ENCODE results near the gene LYPD1. TPM values are rescaled to one million over a fixed set of nuclear protein-coding genes. Genes with fewer than 3 reads are reported as not detected.

LYPD1 gene
- total RNA-seq, 1 donor from 2014 or later: 7.1 TPM

DNA sequence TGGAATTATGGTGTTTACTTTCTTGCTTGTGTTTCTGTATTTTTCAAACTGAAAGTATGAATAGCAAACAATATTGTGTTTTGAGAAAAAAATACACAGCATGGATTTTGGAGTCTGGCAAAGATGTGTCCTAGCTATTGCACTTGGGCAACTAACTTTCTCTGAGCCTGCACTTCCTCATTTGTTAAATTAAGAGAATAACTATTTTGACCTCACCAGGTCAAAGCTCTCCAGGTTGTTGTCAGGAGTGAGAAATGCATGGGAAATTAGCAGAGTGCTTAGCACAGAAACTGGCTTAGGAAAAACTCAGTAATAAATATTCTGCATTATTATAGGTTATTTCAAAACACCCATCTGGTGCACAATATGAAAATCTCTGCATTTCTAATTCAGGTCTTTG is 28.2 kb downstream of the LYPD1 start:
- Mint-ChIP-seq H3K4me1 (ENCODE audit: low read depth) (peaks cover 1% of the 10 kb centered on the region), H3K27ac (no peak overlapping the region), H3K36me3 (ENCODE audit: insufficient read depth) (no peaks in the 10 kb centered on the region), H3K27me3 (peaks cover 3% of the 10 kb centered on the region), H3K9me3 (ENCODE audit: low read depth) (no peaks in the 10 kb centered on the region), H3K4me3 (ENCODE audit: low read depth) (no peak overlapping the region)
- no peak for DNase-seq (ENCODE audit: low spot score, unreplicated experiment)
- TF ChIP-seq, protein P1, sequence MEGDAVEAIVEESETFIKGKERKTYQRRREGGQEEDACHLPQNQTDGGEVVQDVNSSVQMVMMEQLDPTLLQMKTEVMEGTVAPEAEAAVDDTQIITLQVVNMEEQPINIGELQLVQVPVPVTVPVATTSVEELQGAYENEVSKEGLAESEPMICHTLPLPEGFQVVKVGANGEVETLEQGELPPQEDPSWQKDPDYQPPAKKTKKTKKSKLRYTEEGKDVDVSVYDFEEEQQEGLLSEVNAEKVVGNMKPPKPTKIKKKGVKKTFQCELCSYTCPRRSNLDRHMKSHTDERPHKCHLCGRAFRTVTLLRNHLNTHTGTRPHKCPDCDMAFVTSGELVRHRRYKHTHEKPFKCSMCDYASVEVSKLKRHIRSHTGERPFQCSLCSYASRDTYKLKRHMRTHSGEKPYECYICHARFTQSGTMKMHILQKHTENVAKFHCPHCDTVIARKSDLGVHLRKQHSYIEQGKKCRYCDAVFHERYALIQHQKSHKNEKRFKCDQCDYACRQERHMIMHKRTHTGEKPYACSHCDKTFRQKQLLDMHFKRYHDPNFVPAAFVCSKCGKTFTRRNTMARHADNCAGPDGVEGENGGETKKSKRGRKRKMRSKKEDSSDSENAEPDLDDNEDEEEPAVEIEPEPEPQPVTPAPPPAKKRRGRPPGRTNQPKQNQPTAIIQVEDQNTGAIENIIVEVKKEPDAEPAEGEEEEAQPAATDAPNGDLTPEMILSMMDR (IDR thresholded peaks at IDR 0.05; ENCODE audit: unreplicated experiment): no peak

DNA sequence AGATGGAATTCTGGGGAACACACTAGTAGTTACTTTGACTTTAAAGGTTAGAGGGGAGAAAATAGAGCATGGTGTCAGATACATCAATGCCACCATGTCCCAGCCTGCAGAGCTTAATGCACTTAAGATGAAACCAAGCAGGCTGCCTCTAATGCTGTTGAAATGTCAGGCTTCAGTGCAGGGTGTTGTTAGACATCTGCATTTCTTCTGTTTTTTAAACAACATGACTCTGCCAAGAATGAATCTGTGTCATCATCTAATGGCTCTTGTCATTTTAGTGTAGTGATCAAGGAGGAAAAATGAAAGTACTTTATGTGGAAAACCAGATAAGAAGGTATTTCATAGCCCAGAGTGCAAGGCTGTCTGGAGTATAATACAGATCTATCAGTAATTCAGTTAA is 29.9 kb downstream of the LYPD1 start:
- no peaks in the 10 kb centered on the region for H3K36me3 Mint-ChIP-seq (ENCODE audit: insufficient read depth)
- no peak overlapping the region for H3K27ac Mint-ChIP-seq
- H3K9me3 Mint-ChIP-seq (ENCODE audit: low read depth): no peaks in the 10 kb centered on the region
- H3K4me1 Mint-ChIP-seq (ENCODE audit: low read depth): no peaks in the 10 kb centered on the region
- no peak for DNase-seq (ENCODE audit: low spot score, unreplicated experiment)
- TF ChIP-seq, protein P1 (IDR thresholded peaks at IDR 0.05; ENCODE audit: unreplicated experiment): no peak
- no peak overlapping the region for H3K4me3 Mint-ChIP-seq (ENCODE audit: low read depth)
- H3K27me3 Mint-ChIP-seq: peaks cover 5% of the 10 kb centered on the region

DNA sequence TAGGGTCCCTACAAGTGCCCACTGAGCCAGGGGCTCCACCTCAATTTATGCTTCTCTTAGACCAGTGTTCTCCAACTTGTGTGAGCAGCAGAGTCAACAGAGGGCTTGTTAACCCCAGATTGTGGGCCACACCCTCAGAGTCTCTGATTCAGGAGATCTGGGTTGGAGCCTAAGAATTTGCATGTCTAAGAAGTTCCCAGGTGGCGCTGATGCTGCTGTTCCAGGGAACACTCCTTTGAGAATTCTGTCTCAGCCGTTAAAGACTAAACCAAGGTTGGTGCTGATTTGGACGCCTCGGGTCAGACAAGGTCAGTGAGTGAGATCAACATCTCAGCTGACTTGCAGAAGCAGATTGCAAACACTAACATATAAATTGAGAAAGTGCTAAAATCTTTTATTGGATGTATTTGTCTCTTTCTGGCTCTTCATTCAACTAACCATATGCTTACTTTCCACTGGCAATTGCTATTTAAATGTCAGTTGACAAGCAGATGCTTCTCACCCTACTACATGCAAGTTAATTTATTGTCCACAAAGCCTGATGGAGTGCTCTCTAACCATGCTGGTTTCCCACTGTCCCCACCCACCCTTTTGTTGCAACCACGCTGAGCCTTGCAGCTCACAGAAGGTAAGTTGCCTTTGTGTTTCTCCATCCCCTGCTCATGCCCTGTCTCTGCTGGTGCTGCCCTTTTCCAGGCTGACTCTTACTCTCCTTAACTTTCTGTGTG is 31.5 kb downstream of the LYPD1 start:
- TF ChIP-seq, protein P1 (IDR thresholded peaks at IDR 0.05; ENCODE audit: unreplicated experiment): no peak
- no peak for DNase-seq (ENCODE audit: low spot score, unreplicated experiment)
- H3K27ac Mint-ChIP-seq: no peak overlapping the region
- no peaks in the 10 kb centered on the region for H3K4me1 Mint-ChIP-seq (ENCODE audit: low read depth)
- H3K27me3 Mint-ChIP-seq: peaks cover 3% of the 10 kb centered on the region
- peaks cover 3% of the 10 kb centered on the region for H3K9me3 Mint-ChIP-seq (ENCODE audit: low read depth)
- H3K4me3 Mint-ChIP-seq (ENCODE audit: low read depth): no peak overlapping the region
- no peaks in the 10 kb centered on the region for H3K36me3 Mint-ChIP-seq (ENCODE audit: insufficient read depth)

DNA sequence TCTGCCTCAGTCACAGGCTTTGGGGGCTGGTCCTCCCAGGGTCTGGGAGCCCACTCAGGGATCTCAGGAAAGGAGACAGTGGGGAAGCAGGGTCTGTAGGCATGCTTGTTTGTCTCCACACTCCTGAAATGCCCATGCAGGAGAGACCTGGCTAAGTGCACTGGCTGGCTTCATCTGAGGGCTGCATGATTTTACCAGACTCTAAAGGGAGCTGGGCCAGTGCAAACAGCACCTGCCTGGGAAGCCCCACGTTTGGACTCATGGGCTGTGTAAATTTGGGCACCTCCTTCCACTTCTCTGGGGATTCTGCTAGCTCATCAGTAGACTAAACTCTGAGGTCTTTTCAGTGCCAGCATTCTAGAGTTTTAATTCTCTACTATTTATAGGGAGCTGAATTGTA is 33.7 kb downstream of the LYPD1 start:
- no peaks in the 10 kb centered on the region for H3K36me3 Mint-ChIP-seq (ENCODE audit: insufficient read depth)
- peaks cover 5% of the 10 kb centered on the region for H3K9me3 Mint-ChIP-seq (ENCODE audit: low read depth)
- H3K27me3 Mint-ChIP-seq: peaks cover 3% of the 10 kb centered on the region

DNA sequence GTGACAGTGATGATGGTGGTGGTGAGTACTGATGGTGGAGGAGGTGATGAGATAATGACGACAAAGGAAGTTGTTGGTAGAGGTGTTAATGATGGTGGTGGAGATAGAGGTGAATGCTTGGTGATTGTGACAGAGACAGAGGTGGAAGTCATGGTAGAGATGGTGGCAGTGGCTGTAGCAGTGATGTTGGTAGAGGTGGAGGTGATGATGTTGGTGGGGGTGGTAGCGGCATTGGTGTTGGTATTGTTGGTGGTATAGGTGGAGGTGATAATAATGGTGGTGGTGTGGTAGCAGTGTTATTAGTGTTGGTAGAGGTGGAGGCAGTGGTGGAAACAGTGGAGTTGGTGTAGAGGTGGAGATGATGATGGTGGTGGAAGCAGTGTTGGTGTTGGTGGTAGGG is 36.4 kb downstream of the LYPD1 start:
- Mint-ChIP-seq H3K27ac (no peak overlapping the region), H3K36me3 (ENCODE audit: insufficient read depth) (no peaks in the 10 kb centered on the region), H3K4me3 (ENCODE audit: low read depth) (no peak overlapping the region), H3K4me1 (ENCODE audit: low read depth) (peaks cover 4% of the 10 kb centered on the region), H3K9me3 (ENCODE audit: low read depth) (peaks cover 5% of the 10 kb centered on the region), H3K27me3 (peaks cover 3% of the 10 kb centered on the region)
- DNase-seq (ENCODE audit: low spot score, unreplicated experiment): no peak
- TF ChIP-seq, protein P1 (IDR thresholded peaks at IDR 0.05; ENCODE audit: unreplicated experiment): no peak

More for the DNA sequence above, 33.7 kb downstream of the LYPD1 start:
- TF ChIP-seq, protein P1 (IDR thresholded peaks at IDR 0.05; ENCODE audit: unreplicated experiment): no peak
- Mint-ChIP-seq H3K4me3 (ENCODE audit: low read depth) (no peak overlapping the region), H3K27ac (no peak overlapping the region), H3K4me1 (ENCODE audit: low read depth) (peaks cover 4% of the 10 kb centered on the region)
- DNase-seq (ENCODE audit: low spot score, unreplicated experiment): no peak
